PFSK-1 (cell line): Measurements from ENCODE around the gene IGFBP1.

Experiments used
- FOXP2 ChIP-seq: optimal IDR thresholded peaks from 2 replicates; pipeline ENCODE3; 2011; ENCODE audit warnings: borderline replicate concordance, control low read depth, inconsistent platforms; ENCODE audit not compliant: insufficient read depth; ENCODE audit errors: extremely low read length, extremely low read depth
- POLR2AphosphoS5 ChIP-seq: IDR thresholded peaks from 2 replicates; pipeline ENCODE4 v1.6.1; 2012; ENCODE audit warnings: low read depth, mild to moderate bottlenecking, control low read depth, low read length, moderate library complexity
- REST ChIP-seq, 2 experiments: IDR thresholded peaks; 2 replicates each; pipeline versions ENCODE4 v1.6.1 to v1.8.0; 2011 to 2012; ENCODE audit warnings: low read depth in 2 of 2, low read length in 2 of 2, control low read depth in 1 of 2, inconsistent platforms in 1 of 2, mild to moderate bottlenecking in 1 of 2, moderate library complexity in 1 of 2; ENCODE audit not compliant: insufficient read depth in 1 of 2
- TAF1 ChIP-seq: IDR thresholded peaks from 2 replicates; pipeline ENCODE4 v1.6.1; 2012; ENCODE audit warnings: low read length, control low read depth, borderline replicate concordance; ENCODE audit not compliant: insufficient read depth

GRCh38 chr7:45890125-45890901, 2.0 kb downstream of the IGFBP1 start:
- TF ChIP-seq REST (IDR thresholded peaks at IDR 0.05; ENCODE audit: insufficient read depth in 1 of 2, low read depth in 2 of 2, low read length in 2 of 2) (no peak), POLR2AphosphoS5 (no peak), TAF1 (no peak), FOXP2 (no peak)
